GM12878 (cell line): ENCODE results near the gene ATF3. TPM values are rescaled to one million over a fixed set of nuclear protein-coding genes. Genes with fewer than 3 reads are reported as not detected.

Source experiments
- ATAC-seq: fragments of 200-7000 bp; cut with Tn5 transposase; 3 replicates; pipeline ENCODE4 v1.9.1; 2020; ENCODE audit warnings: mild to moderate bottlenecking, moderate library complexity
- BruUV-seq: library from RNA; stranded (reverse); fragments of 400-500 nt; replicated peaks from 2 replicates; lab custom pipeline; 2021; lab: Mats Ljungman, UMichigan
- CTCF ChIA-PET: fragments of 300-600 bp; sonication (Branson Sonifier 250); formaldehyde crosslinking; extraction: SDS; loops from one replicate; lab custom pipeline; 2021; ENCODE audit warnings: inconsistent platforms; lab: Yijun Ruan, JAX
- POLR2A ChIA-PET: fragments of 350-600 bp; formaldehyde crosslinking; extraction: SDS; loops from one replicate; lab custom pipeline; 2021; ENCODE audit warnings: inconsistent platforms; lab: Charles Lee
- RAD21 ChIA-PET: fragments of 300-600 bp; sonication (Branson Sonifier 250); formaldehyde crosslinking; loops from one replicate; lab custom pipeline; 2023; ENCODE audit warnings: antibody characterized with exemption; ENCODE audit not compliant: unreplicated experiment; lab: Charles Lee
- SMC1A ChIA-PET: fragments of 300-600 bp; sonication (Branson Sonifier 250); formaldehyde crosslinking; loops from one replicate; lab custom pipeline; 2023; ENCODE audit not compliant: unreplicated experiment, uncharacterized antibody; lab: Charles Lee
- DNase-seq: peaks from one replicate; pipeline ENCODE4 v3.0.0-alpha.2; 2011; ENCODE audit warnings: low read depth, low spot score
- FAIRE-seq: peaks from 3 replicates; lab custom pipeline; 2011; peaks lifted over from hg19 to GRCh38; lab: Jason Lieb, UNC
- H2AFZ ChIP-seq: 2 replicates; pipeline ENCODE4 v1.6.0; 2011; ENCODE audit warnings: low read depth, low read length, control low read depth; ENCODE audit not compliant: control insufficient read depth
- H3K27ac ChIP-seq: 2 replicates; pipeline ENCODE4 v1.5.1; 2011; ENCODE audit warnings: control low read depth; ENCODE audit not compliant: control insufficient read depth, insufficient read depth
- H3K27me3 ChIP-seq, 2 experiments: replicated peaks in 1 of 2; 2 replicates each; pipeline versions ENCODE4 v1.6.0 to v1.6.1; 2011; ENCODE audit warnings: low read length in 1 of 2; ENCODE audit not compliant: control insufficient read depth in 2 of 2, insufficient read depth in 2 of 2
- H3K36me3 ChIP-seq, 2 experiments: 2 replicates each; pipeline ENCODE4 v1.5.1; 2011; ENCODE audit warnings: low read length in 1 of 2; ENCODE audit not compliant: control insufficient read depth in 2 of 2, insufficient read depth in 2 of 2
- H3K4me1 ChIP-seq: 2 replicates; pipeline ENCODE4 v1.6.1; 2011; ENCODE audit warnings: mild to moderate bottlenecking, low read length, moderate library complexity, mixed read lengths; ENCODE audit not compliant: control insufficient read depth, insufficient read depth
- H3K4me2 ChIP-seq: 2 replicates; pipeline ENCODE4 v1.6.0; 2011; ENCODE audit warnings: control low read depth; ENCODE audit not compliant: control insufficient read depth, insufficient read depth
- H3K4me3 ChIP-seq: fragments of 200-600 bp; sonication (generic); 2 replicates; pipeline ENCODE4 v1.5.1; 2016
- H3K79me2 ChIP-seq: 2 replicates; pipeline ENCODE4 v1.6.0; 2011; ENCODE audit warnings: low read length; ENCODE audit not compliant: control insufficient read depth, insufficient read depth
- H3K9ac ChIP-seq: 2 replicates; pipeline ENCODE4 v1.8.0; 2011; ENCODE audit warnings: low read length, control low read depth, mixed read lengths; ENCODE audit not compliant: control insufficient read depth, insufficient read depth
- H3K9me3 ChIP-seq: replicated peaks from 3 replicates; pipeline ENCODE4 v1.5.1; 2011; ENCODE audit warnings: mild to moderate bottlenecking, low read length; ENCODE audit not compliant: control insufficient read depth, insufficient read depth
- H4K20me1 ChIP-seq: 2 replicates; pipeline ENCODE4 v1.6.0; 2011; ENCODE audit not compliant: control insufficient read depth, insufficient read depth
- ESRRA ChIP-seq: IDR thresholded peaks from 2 replicates; pipeline ENCODE4 v1.6.1; 2012; ENCODE audit warnings: mild to moderate bottlenecking, low read length, improper control_type of control experiment
- HDGF ChIP-seq: fragments of 450-650 bp; IDR thresholded peaks from 2 replicates; pipeline ENCODE4 v1.6.1; 2016; ENCODE audit warnings: antibody characterized with exemption
- NR2C1 ChIP-seq: fragments of 450-650 bp; IDR thresholded peaks from 2 replicates; pipeline ENCODE4 v1.6.1; 2017; ENCODE audit warnings: antibody characterized with exemption, mild to moderate bottlenecking, moderate library complexity
- PKNOX1 ChIP-seq: fragments of 450-650 bp; IDR thresholded peaks from 2 replicates; pipeline ENCODE4 v1.6.1; 2016; ENCODE audit warnings: mild to moderate bottlenecking
- RAD21 ChIP-seq: IDR thresholded peaks from 2 replicates; pipeline ENCODE4 v1.6.1; 2011; ENCODE audit warnings: mild to moderate bottlenecking, low read depth, low read length, moderate library complexity; ENCODE audit not compliant: insufficient read depth
- WGBS: methylation state at CpG from one replicate; pipeline ENCODE4 v1.1.6; 2016; ENCODE audit warnings: low lambda C conversion rate; ENCODE audit not compliant: insufficient replicate concordance, insufficient coverage; ENCODE audit errors: missing lambda C conversion rate; 5-methylcytosine and 5-hydroxymethylcytosine counted together
- in situ Hi-C: fragments of 300-500 bp; cut with MboI; formaldehyde crosslinking; loops from 9 replicates; pipeline ENCODE4 v1.14.3; 2018; ENCODE audit warnings: mixed read lengths
- intact Hi-C: fragments of 100-400 bp; cut with micrococcal nuclease; formaldehyde crosslinking; loops from one replicate; pipeline ENCODE4 v1.14.2; 2022; ENCODE audit not compliant: unreplicated experiment
- polyA plus RNA-seq, 11 experiments: library from polyadenylated mRNA; depleted of rRNA in 4 of 11; unstranded in 6 of 11; stranded (reverse) in 5 of 11; fragments of >200 nt; fragmentation: Nextera tagmentation in 4 of 11; fragmentation: Illumina TruSeq in 1 of 11; extraction: Ambion mirVana in 4 of 11; extraction: Trizol in 1 of 11; gene quantifications; 1 replicate in 1 of 11; 2 replicates in 10 of 11; pipeline versions ENCODE4 v1.2.1 to v1.2.3, GENCODE V29; 2011 to 2016; ENCODE audit warnings: inconsistent platforms in 2 of 11, missing spikeins in 2 of 11, low read depth in 1 of 11
- total RNA-seq, 4 experiments: library from RNA; depleted of rRNA in 3 of 4; stranded (reverse); fragments of >200 nt in 3 of 4; fragmentation: Illumina TruSeq in 1 of 4; extraction: Trizol in 1 of 4; gene quantifications; 2 replicates each; pipeline versions ENCODE4 v1.2.1 to v1.2.3, GENCODE V29; 2013 to 2021

ATF3 gene
- total and polyA plus RNA-seq, 10 of the 15 experiments (the other 5 are each of a cell fraction or from before 2014, with no cell fraction given) = 3.0 to 13.9 (median 8.3) TPM

GRCh38 chr1:212597487-212597886 is 11.1 kb upstream of the ATF3 start:
- FAIRE-seq (no peak), DNase-seq (no peak), ATAC-seq (no peak)
- H3K27ac ChIP-seq = no peak overlapping the region
- no peak overlapping the region for H3K4me3 ChIP-seq
- no peaks in the 10 kb centered on the region for H3K27me3 ChIP-seq
- no TSS peak for BruUV-seq
- in situ Hi-C loops (no loop called here), intact Hi-C loops (no loop called here)
- H3K79me2 ChIP-seq = no peaks in the 10 kb centered on the region
- peaks cover 17% of the 10 kb centered on the region for H3K4me1 ChIP-seq
- no peak for TF ChIP-seq ESRRA
- CTCF ChIA-PET = interaction anchor here (0.5 to 2.9 kb wide), 15 partner anchors 9 to 152 kb away, joined by 3 to 22 read pairs (median 8); partner anchors contain the start of gene ATF3
- RAD21 ChIA-PET = interaction anchor here (0.8 to 2.8 kb wide), 14 partner anchors 10 to 472 kb away, joined by 3 to 30 read pairs (median 6); partner anchors contain the start of gene ATF3
- SMC1A ChIA-PET = interaction anchor here (1.1 to 5.0 kb wide), 14 partner anchors 10 to 142 kb away, joined by 3 to 41 read pairs (median 6); partner anchors contain the start of gene ATF3
- no peaks in the 10 kb centered on the region for H3K9me3 ChIP-seq
- H3K4me2 ChIP-seq = no peak overlapping the region
- POLR2A ChIA-PET = interaction anchor here (0.6 to 3.0 kb wide), 13 partner anchors 8 to 120 kb away, joined by 3 to 48 read pairs (median 6); partner anchors contain the start of gene ATF3
- H2AFZ ChIP-seq = no peak overlapping the region
- H3K36me3 ChIP-seq = no peaks in the 10 kb centered on the region
- WGBS = 98% methylated on average over 4 of the region's 4 CpGs
- H3K9ac ChIP-seq = no peak overlapping the region
- no peaks in the 10 kb centered on the region for H4K20me1 ChIP-seq

DNA sequence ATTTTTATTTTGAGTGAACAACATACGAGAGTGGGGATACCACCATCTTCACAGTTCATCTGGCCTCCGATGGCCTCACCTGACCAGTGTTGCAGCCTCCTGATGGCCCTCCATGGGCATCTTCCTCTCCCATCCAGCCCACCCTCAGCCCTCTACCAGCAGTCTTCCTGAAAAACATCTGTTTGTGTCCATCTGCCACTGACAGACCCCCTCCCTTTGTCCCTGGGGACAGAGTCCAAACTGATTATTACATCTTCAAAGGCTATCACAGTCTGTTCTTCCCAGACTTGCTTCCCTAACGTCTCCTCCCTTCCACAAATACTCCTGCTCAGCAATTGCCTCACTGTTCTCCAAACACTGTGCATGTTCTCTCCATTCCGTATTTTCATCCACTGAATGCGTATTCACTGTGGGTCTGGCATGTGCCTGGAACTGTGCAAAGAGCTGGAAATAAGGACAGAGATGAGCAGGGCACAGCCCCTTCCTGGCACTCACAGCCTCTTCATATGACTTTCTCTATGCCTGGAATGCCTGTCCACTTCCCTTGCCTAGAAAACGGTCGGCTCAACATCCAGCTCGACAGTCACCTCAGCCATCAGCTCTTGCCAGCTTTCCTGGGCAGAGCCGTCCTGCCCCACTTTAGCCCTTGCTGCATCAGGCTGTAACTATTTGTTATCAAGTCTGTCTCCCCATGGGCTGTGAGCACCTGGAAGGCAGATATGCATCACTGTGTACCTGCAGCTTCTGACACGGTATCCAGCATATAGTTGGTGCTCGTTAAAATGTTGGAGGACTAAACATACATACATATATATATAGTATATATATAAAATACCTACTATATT is 8.3 kb upstream of the ATF3 start:
- Histone ChIP-seq H3K36me3 (no peaks in the 10 kb centered on the region), H3K27ac (no peak overlapping the region), H3K4me3 (no peak overlapping the region), H3K27me3 (no peaks in the 10 kb centered on the region), H3K4me1 (peaks cover 15% of the 10 kb centered on the region), H2AFZ (no peak overlapping the region), H3K9ac (no peak overlapping the region), H3K9me3 (no peaks in the 10 kb centered on the region), H3K4me2 (no peak overlapping the region), H4K20me1 (no peaks in the 10 kb centered on the region), H3K79me2 (no peaks in the 10 kb centered on the region)
- ChIA-PET POLR2A (interaction anchor here (1.0 to 1.2 kb wide), 2 partner anchors 8 to 11 kb away, joined by 3 to 4 read pairs; partner anchors contain the start of gene ATF3), SMC1A (interaction anchor here (5.0 kb wide), 1 partner anchor 13 kb away, joined by 41 read pairs; no protein-coding TSS in a partner anchor), CTCF (no interaction called here), RAD21 (no interaction called here)
- no TSS peak for BruUV-seq
- 80% methylated on average over 11 of the region's 11 CpGs for WGBS
- FAIRE-seq (no peak), DNase-seq (no peak), ATAC-seq (no peak)
- in situ Hi-C loops (no loop called here), intact Hi-C loops (loop anchor here (10.0 kb wide), 1 partner anchor 265 kb away; no protein-coding TSS in a partner anchor)
- no peak for TF ChIP-seq NR2C1
- TF ChIP-seq RAD21 = no peak
- TF ChIP-seq HDGF = no peak
- TF ChIP-seq PKNOX1 = no peak
